GM12892 (cell line): ENCODE measurements around the gene CD79B.
A peak's percentile ranks its signal among the peaks of the same experiment; 100 is the strongest.
"Not testable (repeated sequence)": the region's sequence is repeated elsewhere in the genome, so short reads cannot be mapped to it uniquely, and the experiment has no call there.

ENCODE experiments used
- DNase-seq: peaks from one replicate; pipeline ENCODE4 v3.0.0; 2011; ENCODE audit not compliant: insufficient read length
- FAIRE-seq: peaks from 2 replicates; lab custom pipeline; 2011; peaks lifted over from hg19 to GRCh38; lab: Jason Lieb, UNC
- POLR2A ChIP-seq: IDR thresholded peaks from 2 replicates; pipeline ENCODE4 v1.6.1; 2011; ENCODE audit warnings: low read depth, low read length, control low read depth
- POLR2AphosphoS5 ChIP-seq: IDR thresholded peaks from 2 replicates; pipeline ENCODE4 v1.6.1; 2011; ENCODE audit warnings: low read depth, low read length, control low read depth
- TAF1 ChIP-seq: IDR thresholded peaks from 2 replicates; pipeline ENCODE4 v1.6.1; 2011; ENCODE audit warnings: low read depth, mild to moderate bottlenecking, control low read depth, low read length, borderline replicate concordance

The CD79B gene

GRCh38 chr17:63914471-63914870 is 17.7 kb downstream of the CD79B start:
- TF ChIP-seq POLR2A: no peak
- no peak for DNase-seq
- no peak for FAIRE-seq

GRCh38 chr17:63911657-63912100 is 20.5 kb downstream of the CD79B start:
- peak; percentile 53 for FAIRE-seq
- peak; percentile 61 for DNase-seq
- no peak for TF ChIP-seq POLR2A
- TF ChIP-seq POLR2AphosphoS5: no peak
- TF ChIP-seq TAF1: no peak

- DNase-seq (no peak), FAIRE-seq (no peak)
- TF ChIP-seq POLR2A (no peak), TAF1 (no peak)
These were observed 21.0 kb downstream of the CD79B start, which contains the start of gene CSHL1 for GRCh38 chr17:63911041-63911635. CSHL1 (minus strand) TSS chr17:63911258; CDS start chr17:63911196, 62 bp downstream.

- DNase-seq (no peak), FAIRE-seq (no peak)
- TF ChIP-seq POLR2AphosphoS5 (no peak), POLR2A (no peak), TAF1 (no peak)
These were observed 22.0 kb downstream of the CD79B start for GRCh38 chr17:63910096-63910495.

- DNase-seq, FAIRE-seq: not testable (repeated sequence)
These were observed 22.5 kb downstream of the CD79B start for GRCh38 chr17:63909586-63909985.

- not testable (repeated sequence) for DNase-seq, FAIRE-seq
These were observed 24.9 kb downstream of the CD79B start for GRCh38 chr17:63907161-63907778.

GRCh38 chr17:63904796-63905195 is 27.3 kb downstream of the CD79B start:
- DNase-seq, FAIRE-seq: not testable (repeated sequence)

GRCh38 chr17:63903787-63904201 is 28.3 kb downstream of the CD79B start:
- FAIRE-seq, DNase-seq: not testable (repeated sequence)

GRCh38 chr17:63901971-63902370 is 30.2 kb downstream of the CD79B start:
- FAIRE-seq: not testable (repeated sequence)

GRCh38 chr17:63898899-63899798 is 33.0 kb downstream of the CD79B start:
- not testable (repeated sequence) for FAIRE-seq, DNase-seq

More at GRCh38 chr17:63901971-63902370, 30.2 kb downstream of the CD79B start:
- DNase-seq: not testable (repeated sequence)

GRCh38 chr17:63896524-63897354 is 35.4 kb downstream of the CD79B start, which contains the start of gene CSH1:
CSH1 (minus strand) TSS chr17:63896574; CDS start chr17:63896511, 63 bp downstream.
- FAIRE-seq, DNase-seq: not testable (repeated sequence)

GRCh38 chr17:63894821-63895220 is 37.3 kb downstream of the CD79B start:
- not testable (repeated sequence) for DNase-seq, FAIRE-seq

- not testable (repeated sequence) for FAIRE-seq
These were observed 38.1 kb downstream of the CD79B start for GRCh38 chr17:63894021-63894420.

GRCh38 chr17:63892316-63893037 is 39.7 kb downstream of the CD79B start:
- FAIRE-seq, DNase-seq: not testable (repeated sequence)

More at GRCh38 chr17:63894021-63894420, 38.1 kb downstream of the CD79B start:
- DNase-seq: not testable (repeated sequence)

- not testable (repeated sequence) for DNase-seq, FAIRE-seq
These were observed 42.9 kb downstream of the CD79B start for GRCh38 chr17:63889026-63889848.

- not testable (repeated sequence) for DNase-seq, FAIRE-seq
These were observed 47.0 kb downstream of the CD79B start for GRCh38 chr17:63885119-63885518.
